WTC11 (cell line): ENCODE results near the gene ETV7.

ENCODE experiments used
- ATF3 ChIP-seq: sonication (generic); formaldehyde crosslinking; conservative IDR thresholded peaks from 2 replicates; pipeline ENCODE4 v1.8.1; 2022; ENCODE audit warnings: mild to moderate bottlenecking, missing genetic modification reagents
- ATF6 ChIP-seq: sonication (generic); formaldehyde crosslinking; IDR thresholded peaks from 2 replicates; pipeline ENCODE4 v1.8.1; 2023; ENCODE audit warnings: mild to moderate bottlenecking, missing genetic modification reagents
- CTCF ChIP-seq: fragments of 200-600 bp; IDR thresholded peaks from 2 replicates; pipeline ENCODE4 v1.8.0; 2022; ENCODE audit warnings: antibody characterized with exemption
- GRHL2 ChIP-seq: fragments of 250-450 bp; sonication (Bioruptor Pico); IDR thresholded peaks from 2 replicates; pipeline ENCODE4 v1.8.0; 2022; ENCODE audit warnings: mild to moderate bottlenecking, moderate library complexity; ENCODE audit not compliant: insufficient replicate concordance, severe bottlenecking
- NFYB ChIP-seq: sonication (generic); formaldehyde crosslinking; conservative IDR thresholded peaks from 2 replicates; pipeline ENCODE4 v1.8.0; 2022; ENCODE audit warnings: low read depth, missing genetic modification reagents
- NR2C2 ChIP-seq: sonication (generic); formaldehyde crosslinking; IDR thresholded peaks from 2 replicates; pipeline ENCODE4 v1.8.0; 2022; ENCODE audit warnings: mild to moderate bottlenecking, missing genetic modification reagents
- NR3C1 ChIP-seq: sonication (generic); formaldehyde crosslinking; conservative IDR thresholded peaks from 2 replicates; pipeline ENCODE4 v1.8.1; 2023; ENCODE audit warnings: low read depth, mild to moderate bottlenecking, missing genetic modification reagents
- SP1 ChIP-seq: sonication (generic); formaldehyde crosslinking; conservative IDR thresholded peaks from 2 replicates; pipeline ENCODE4 v1.8.1; 2022; ENCODE audit warnings: missing genetic modification reagents
- TCF7 ChIP-seq: sonication (generic); formaldehyde crosslinking; IDR thresholded peaks from 2 replicates; pipeline ENCODE4 v1.8.0; 2022; ENCODE audit warnings: mild to moderate bottlenecking, low read depth, missing genetic modification reagents, moderate library complexity
- TEAD4 ChIP-seq: sonication (generic); formaldehyde crosslinking; IDR thresholded peaks from 2 replicates; pipeline ENCODE4 v1.8.0; 2022; ENCODE audit warnings: mild to moderate bottlenecking, missing genetic modification reagents
- TP53 ChIP-seq: sonication (generic); formaldehyde crosslinking; IDR thresholded peaks from 2 replicates; pipeline ENCODE4 v1.8.1; 2023; ENCODE audit warnings: mild to moderate bottlenecking, missing genetic modification reagents
- ZBTB21 ChIP-seq: sonication (generic); formaldehyde crosslinking; IDR thresholded peaks from 2 replicates; pipeline ENCODE4 v1.8.1; 2023; ENCODE audit warnings: mild to moderate bottlenecking, missing genetic modification reagents, borderline replicate concordance
- ZNF138 ChIP-seq: sonication (generic); formaldehyde crosslinking; conservative IDR thresholded peaks from 2 replicates; pipeline ENCODE4 v1.8.1; 2022; ENCODE audit warnings: mild to moderate bottlenecking, moderate library complexity, missing genetic modification reagents

- TF ChIP-seq ZNF138 (no peak), CTCF (no peak), NR2C2 (no peak), TCF7 (no peak), GRHL2 (no peak), NR3C1 (CRISPR knock-in tag) (no peak), TEAD4 (no peak), ATF3 (CRISPR knock-in tag) (no peak), TP53 (no peak), SP1 (no peak), NFYB (CRISPR knock-in tag) (no peak), ATF6 (CRISPR knock-in tag) (no peak), ZBTB21 (no peak)
Observed at GRCh38 chr6:36350681-36351571, 36.5 kb downstream of the ETV7 start.
